Panc1 (cell line): Measurements from ENCODE around the gene ALDH1A3.

ENCODE experiments used
- TCF7L2 ChIP-seq: IDR thresholded peaks from 2 replicates; pipeline ENCODE4 v1.6.1; 2011; ENCODE audit warnings: mild to moderate bottlenecking, low read depth, low read length, inconsistent platforms
- TF ChIP-seq, protein P1 (sequence below): fragments of 450-650 bp; IDR thresholded peaks from 2 replicates; pipeline ENCODE4 v1.5.1; 2017; ENCODE audit warnings: mild to moderate bottlenecking

DNA sequence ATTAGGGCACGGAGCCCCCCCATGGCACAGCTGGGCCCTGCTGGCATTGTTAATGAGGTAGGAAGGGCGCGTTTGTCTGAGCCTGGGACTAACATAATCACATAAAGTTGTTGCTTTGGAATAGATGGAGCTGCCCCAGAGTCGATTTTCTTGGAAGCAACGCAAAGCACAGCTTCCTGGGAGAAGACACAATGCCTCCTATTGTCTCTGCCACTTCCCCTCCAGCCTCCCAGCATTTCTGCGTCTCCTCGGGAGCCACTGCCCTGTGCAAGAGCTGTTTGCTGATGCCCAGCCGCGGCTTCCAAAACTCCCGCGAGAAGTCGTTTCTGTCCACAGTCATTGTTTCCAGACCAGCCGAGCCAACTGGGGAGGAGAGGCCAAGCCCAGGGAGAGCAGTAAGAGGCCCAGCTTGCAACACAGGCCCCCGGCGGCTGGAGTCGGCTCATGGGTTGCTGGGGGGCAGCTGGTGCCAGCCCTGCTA is 18.1 kb upstream of the ALDH1A3 start:
- TF ChIP-seq, protein P1, sequence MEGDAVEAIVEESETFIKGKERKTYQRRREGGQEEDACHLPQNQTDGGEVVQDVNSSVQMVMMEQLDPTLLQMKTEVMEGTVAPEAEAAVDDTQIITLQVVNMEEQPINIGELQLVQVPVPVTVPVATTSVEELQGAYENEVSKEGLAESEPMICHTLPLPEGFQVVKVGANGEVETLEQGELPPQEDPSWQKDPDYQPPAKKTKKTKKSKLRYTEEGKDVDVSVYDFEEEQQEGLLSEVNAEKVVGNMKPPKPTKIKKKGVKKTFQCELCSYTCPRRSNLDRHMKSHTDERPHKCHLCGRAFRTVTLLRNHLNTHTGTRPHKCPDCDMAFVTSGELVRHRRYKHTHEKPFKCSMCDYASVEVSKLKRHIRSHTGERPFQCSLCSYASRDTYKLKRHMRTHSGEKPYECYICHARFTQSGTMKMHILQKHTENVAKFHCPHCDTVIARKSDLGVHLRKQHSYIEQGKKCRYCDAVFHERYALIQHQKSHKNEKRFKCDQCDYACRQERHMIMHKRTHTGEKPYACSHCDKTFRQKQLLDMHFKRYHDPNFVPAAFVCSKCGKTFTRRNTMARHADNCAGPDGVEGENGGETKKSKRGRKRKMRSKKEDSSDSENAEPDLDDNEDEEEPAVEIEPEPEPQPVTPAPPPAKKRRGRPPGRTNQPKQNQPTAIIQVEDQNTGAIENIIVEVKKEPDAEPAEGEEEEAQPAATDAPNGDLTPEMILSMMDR, result no peak
- no peak for TF ChIP-seq TCF7L2
